Neural crest cell (in vitro differentiated cells): ENCODE results near the gene PIGR. TPM values are rescaled to one million over a fixed set of nuclear protein-coding genes. Genes with fewer than 3 reads are reported as not detected.

Source experiments
- DNase-seq: peaks from one replicate; pipeline ENCODE4 v3.0.0; 2021; ENCODE audit warnings: low read depth, mixed read lengths, low spot score
- H3K27ac Mint-ChIP-seq: one replicate; pipeline ENCODE4 v1.8.0; 2021; ENCODE audit warnings: mild to moderate bottlenecking, mixed read lengths; ENCODE audit not compliant: unreplicated experiment
- H3K27me3 Mint-ChIP-seq: 2 replicates; pipeline ENCODE4 v1.8.0; 2021; ENCODE audit warnings: low read depth, mild to moderate bottlenecking, mixed read lengths
- H3K36me3 Mint-ChIP-seq: 2 replicates; pipeline ENCODE4 v1.8.0; 2021; ENCODE audit warnings: low read depth, mild to moderate bottlenecking, mixed read lengths
- H3K4me1 Mint-ChIP-seq: 2 replicates; pipeline ENCODE4 v1.8.0; 2021; ENCODE audit warnings: mixed read lengths
- H3K4me3 Mint-ChIP-seq: one replicate; pipeline ENCODE4 v1.8.0; 2021; ENCODE audit warnings: mild to moderate bottlenecking, mixed read lengths
- H3K9me3 Mint-ChIP-seq: 2 replicates; pipeline ENCODE4 v1.8.0; 2021; ENCODE audit warnings: mixed read lengths
- total RNA-seq: library from RNA; stranded (reverse); gene quantifications from 2 replicates; pipeline ENCODE4 v1.2.1, GENCODE V29; 2021
- TF ChIP-seq, protein P1 (sequence below): fragments of 200-600 bp; sonication (generic); conservative IDR thresholded peaks from 2 replicates; pipeline ENCODE4 v1.5.0; 2021; ENCODE audit warnings: antibody characterized with exemption, mild to moderate bottlenecking

Gene PIGR
- total RNA-seq, 1 donor from 2014 or later: not detected

DNA sequence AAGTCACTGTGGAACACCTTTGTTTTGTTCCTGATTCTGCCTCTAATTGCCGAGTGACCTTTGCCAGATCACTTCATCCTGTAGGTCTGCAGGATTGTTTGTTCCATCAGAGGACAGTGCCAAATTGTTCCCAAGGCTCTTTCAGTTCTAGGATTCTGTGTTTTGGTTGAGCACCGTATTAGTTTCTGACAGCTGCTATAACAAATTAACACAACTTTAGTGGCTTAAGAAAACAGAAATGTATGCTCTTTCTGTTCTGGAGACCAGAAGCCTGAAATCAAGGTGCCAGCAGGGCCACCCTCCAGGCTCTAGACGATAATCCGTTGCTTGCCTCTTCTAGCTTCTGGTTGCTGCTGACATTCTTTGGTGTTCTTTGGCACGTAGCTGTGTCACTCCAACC lies 3.4 kb upstream of the PIGR start:
- DNase-seq: no peak
- Mint-ChIP-seq H3K4me3 (no peak overlapping the region), H3K4me1 (peaks cover 2% of the 10 kb centered on the region), H3K27me3 (peaks cover 11% of the 10 kb centered on the region), H3K36me3 (no peaks in the 10 kb centered on the region), H3K9me3 (peaks cover 4% of the 10 kb centered on the region), H3K27ac (no peak overlapping the region)
- TF ChIP-seq, protein P1, sequence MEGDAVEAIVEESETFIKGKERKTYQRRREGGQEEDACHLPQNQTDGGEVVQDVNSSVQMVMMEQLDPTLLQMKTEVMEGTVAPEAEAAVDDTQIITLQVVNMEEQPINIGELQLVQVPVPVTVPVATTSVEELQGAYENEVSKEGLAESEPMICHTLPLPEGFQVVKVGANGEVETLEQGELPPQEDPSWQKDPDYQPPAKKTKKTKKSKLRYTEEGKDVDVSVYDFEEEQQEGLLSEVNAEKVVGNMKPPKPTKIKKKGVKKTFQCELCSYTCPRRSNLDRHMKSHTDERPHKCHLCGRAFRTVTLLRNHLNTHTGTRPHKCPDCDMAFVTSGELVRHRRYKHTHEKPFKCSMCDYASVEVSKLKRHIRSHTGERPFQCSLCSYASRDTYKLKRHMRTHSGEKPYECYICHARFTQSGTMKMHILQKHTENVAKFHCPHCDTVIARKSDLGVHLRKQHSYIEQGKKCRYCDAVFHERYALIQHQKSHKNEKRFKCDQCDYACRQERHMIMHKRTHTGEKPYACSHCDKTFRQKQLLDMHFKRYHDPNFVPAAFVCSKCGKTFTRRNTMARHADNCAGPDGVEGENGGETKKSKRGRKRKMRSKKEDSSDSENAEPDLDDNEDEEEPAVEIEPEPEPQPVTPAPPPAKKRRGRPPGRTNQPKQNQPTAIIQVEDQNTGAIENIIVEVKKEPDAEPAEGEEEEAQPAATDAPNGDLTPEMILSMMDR: no peak

DNA sequence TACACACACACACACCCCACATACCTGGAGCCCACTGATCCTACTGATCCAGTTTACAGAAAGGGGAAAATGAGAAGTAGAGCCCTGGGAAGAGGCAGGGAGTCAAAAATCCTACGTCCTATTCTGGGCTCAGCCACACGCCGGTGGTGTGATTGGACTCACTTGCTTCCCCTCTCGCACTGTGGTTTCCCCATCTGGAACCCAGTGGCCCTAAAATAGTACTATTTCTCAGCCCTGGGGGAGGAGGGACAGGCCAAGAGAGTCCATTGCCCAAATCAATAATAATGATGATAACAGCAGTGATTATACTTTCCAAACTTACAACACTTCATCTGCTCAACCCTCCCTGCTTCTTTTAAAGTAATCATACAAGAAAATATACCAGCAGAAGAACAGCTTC lies 2.9 kb upstream of the PIGR start:
- Mint-ChIP-seq H3K9me3 (peaks cover 4% of the 10 kb centered on the region), H3K27me3 (peaks cover 13% of the 10 kb centered on the region), H3K4me1 (no peaks in the 10 kb centered on the region), H3K4me3 (no peak overlapping the region), H3K27ac (no peak overlapping the region), H3K36me3 (no peaks in the 10 kb centered on the region)
- DNase-seq: no peak
- TF ChIP-seq, protein P1: no peak

GRCh38 chr1:206947255-206947654 lies 989 bp upstream of the PIGR start:
- H3K27me3 Mint-ChIP-seq: peaks cover 23% of the 10 kb centered on the region
- no peak for DNase-seq
- H3K4me3 Mint-ChIP-seq: no peak overlapping the region
- peaks cover 4% of the 10 kb centered on the region for H3K9me3 Mint-ChIP-seq
- no peaks in the 10 kb centered on the region for H3K4me1 Mint-ChIP-seq
- TF ChIP-seq, protein P1: no peak
- no peak overlapping the region for H3K27ac Mint-ChIP-seq
- H3K36me3 Mint-ChIP-seq: no peaks in the 10 kb centered on the region

DNA sequence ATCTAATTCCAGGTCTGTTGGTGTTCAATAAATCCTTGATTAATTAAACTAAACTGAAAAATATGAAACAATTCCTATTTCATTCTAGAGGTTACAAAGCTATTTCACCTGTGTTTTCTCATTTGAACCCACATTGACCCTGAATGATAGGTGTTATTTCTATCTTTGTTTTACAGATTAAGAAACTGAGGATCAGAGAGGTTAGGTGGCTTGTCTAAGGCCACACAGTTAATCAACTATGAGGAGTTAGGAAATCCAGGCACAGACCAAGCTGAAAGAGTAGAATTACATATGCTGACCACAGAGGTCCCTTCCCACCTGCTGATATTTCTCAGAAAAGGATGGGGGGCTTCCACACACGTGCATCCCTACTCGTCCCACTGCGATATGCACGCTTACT lies 487 bp downstream of the PIGR start:
- Mint-ChIP-seq H3K4me1 (no peaks in the 10 kb centered on the region), H3K27ac (no peak overlapping the region), H3K27me3 (peaks cover 23% of the 10 kb centered on the region), H3K9me3 (peaks cover 4% of the 10 kb centered on the region), H3K36me3 (no peaks in the 10 kb centered on the region), H3K4me3 (no peak overlapping the region)
- no peak for DNase-seq
- TF ChIP-seq, protein P1: no peak

GRCh38 chr1:206944703-206945102 lies 1.6 kb downstream of the PIGR start:
- no peak for DNase-seq
- no peaks in the 10 kb centered on the region for H3K9me3 Mint-ChIP-seq
- peaks cover 23% of the 10 kb centered on the region for H3K27me3 Mint-ChIP-seq
- H3K4me3 Mint-ChIP-seq: no peak overlapping the region
- no peaks in the 10 kb centered on the region for H3K4me1 Mint-ChIP-seq
- H3K27ac Mint-ChIP-seq: no peak overlapping the region
- TF ChIP-seq, protein P1: no peak
- no peaks in the 10 kb centered on the region for H3K36me3 Mint-ChIP-seq
